IMR-90 (cell line): ENCODE data around the gene KCNN3.

ENCODE experiments used
- BHLHE40 ChIP-seq: fragments of 150-350 bp; IDR thresholded peaks from 2 replicates; pipeline ENCODE4 v1.6.1; 2016; ENCODE audit warnings: mild to moderate bottlenecking, low read depth, low read length
- CTCF ChIP-seq: conservative IDR thresholded peaks from 2 replicates; pipeline ENCODE4 v1.5.1; 2012; ENCODE audit warnings: mild to moderate bottlenecking, low read depth, low read length, improper control_type of control experiment
- MAFK ChIP-seq: IDR thresholded peaks from 2 replicates; pipeline ENCODE4 v1.6.1; 2012; ENCODE audit warnings: low read depth, low read length, improper control_type of control experiment
- MXI1 ChIP-seq: IDR thresholded peaks from 2 replicates; pipeline ENCODE4 v1.6.1; 2012; ENCODE audit warnings: low read depth, mild to moderate bottlenecking, low read length, moderate library complexity, borderline replicate concordance
- POLR2A ChIP-seq: IDR thresholded peaks from 2 replicates; pipeline ENCODE4 v1.6.1; 2012; ENCODE audit warnings: mild to moderate bottlenecking, low read depth, low read length
- RAD21 ChIP-seq: IDR thresholded peaks from 2 replicates; pipeline ENCODE4 v1.6.1; 2012; ENCODE audit warnings: low read length, improper control_type of control experiment

DNA sequence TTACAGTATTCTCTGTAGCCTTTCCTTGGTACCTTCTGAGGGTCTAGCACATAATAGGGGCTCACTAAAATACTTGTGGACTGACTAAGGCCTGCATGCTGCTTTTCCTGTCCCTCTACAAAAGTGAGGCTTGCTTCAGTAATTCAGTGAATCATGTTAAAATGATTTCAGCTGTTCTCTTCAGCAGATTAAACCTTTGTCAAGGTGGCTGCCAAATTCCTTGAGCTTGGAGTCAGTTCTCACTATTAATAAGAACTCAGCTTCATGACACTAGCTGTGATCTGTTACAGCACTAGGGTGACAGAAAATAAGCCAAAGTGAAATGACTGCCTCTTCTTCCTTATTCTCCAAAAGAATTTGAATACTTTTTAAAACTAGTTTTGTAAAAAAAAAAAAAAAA is 128.8 kb downstream of the KCNN3 start:
- TF ChIP-seq MXI1 (no peak), CTCF (no peak), POLR2A (no peak), MAFK (no peak), RAD21 (no peak), BHLHE40 (no peak)
